ENCODE data around the gene PAX6. TPM values are rescaled to one million over a fixed set of nuclear protein-coding genes. Genes with fewer than 3 reads are reported as not detected.

The PAX6 gene
- total RNA-seq, 4 donors from 2014 or later = 0.13 to 2.7 (median 0.67) TPM; not detected in 1

DNA sequence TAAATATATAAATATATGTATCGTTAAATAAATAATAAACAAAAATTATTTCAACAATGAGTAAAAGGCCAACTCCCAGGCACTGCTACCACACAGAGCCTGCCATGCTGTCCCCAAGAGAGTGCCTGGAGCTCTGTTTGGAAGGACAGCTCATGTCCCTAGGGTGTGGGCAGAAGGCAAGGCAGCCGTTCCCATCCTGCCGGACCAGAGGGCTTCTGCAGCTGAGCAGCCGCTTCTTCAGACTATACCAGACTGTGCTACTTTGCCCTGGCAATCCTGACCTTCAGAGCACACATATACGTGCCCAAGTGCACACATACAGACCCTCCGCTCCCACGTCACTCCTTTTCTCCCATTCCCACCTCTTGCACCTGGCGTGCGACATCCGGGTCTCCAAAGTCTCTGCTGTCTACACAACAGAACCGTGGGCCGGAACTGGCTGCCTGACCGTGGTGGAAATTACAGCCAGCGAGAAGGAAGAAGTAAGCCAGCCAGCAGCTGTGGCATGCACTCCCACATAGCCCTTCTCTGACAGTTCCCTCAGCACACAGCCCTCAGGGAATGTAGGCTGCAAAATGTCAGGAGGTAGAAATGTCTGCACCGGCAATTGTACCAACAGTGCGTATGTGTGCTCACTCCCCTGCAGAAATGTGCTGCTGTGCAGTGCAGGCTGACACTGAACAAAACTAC lies 24.0 kb downstream of the PAX6 start:
- 86 to 89% methylated on average over 16 of the region's 16 CpGs for WGBS, 2 donors
- TF ChIP-seq, protein P1, sequence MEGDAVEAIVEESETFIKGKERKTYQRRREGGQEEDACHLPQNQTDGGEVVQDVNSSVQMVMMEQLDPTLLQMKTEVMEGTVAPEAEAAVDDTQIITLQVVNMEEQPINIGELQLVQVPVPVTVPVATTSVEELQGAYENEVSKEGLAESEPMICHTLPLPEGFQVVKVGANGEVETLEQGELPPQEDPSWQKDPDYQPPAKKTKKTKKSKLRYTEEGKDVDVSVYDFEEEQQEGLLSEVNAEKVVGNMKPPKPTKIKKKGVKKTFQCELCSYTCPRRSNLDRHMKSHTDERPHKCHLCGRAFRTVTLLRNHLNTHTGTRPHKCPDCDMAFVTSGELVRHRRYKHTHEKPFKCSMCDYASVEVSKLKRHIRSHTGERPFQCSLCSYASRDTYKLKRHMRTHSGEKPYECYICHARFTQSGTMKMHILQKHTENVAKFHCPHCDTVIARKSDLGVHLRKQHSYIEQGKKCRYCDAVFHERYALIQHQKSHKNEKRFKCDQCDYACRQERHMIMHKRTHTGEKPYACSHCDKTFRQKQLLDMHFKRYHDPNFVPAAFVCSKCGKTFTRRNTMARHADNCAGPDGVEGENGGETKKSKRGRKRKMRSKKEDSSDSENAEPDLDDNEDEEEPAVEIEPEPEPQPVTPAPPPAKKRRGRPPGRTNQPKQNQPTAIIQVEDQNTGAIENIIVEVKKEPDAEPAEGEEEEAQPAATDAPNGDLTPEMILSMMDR (IDR thresholded peaks at IDR 0.05) = no peak
- intact Hi-C loops (cut with DNase I; ENCODE audit: low total_unique reads) = loop anchor here (5.0 kb wide), 1 partner anchor 1310 kb away; no protein-coding TSS in a partner anchor
- no peak overlapping the region for H3K4me3 ChIP-seq (ENCODE audit: low read depth, poor library complexity, severe bottlenecking)
- no peak for DNase-seq (ENCODE audit: low spot score in 2 of 2)

DNA sequence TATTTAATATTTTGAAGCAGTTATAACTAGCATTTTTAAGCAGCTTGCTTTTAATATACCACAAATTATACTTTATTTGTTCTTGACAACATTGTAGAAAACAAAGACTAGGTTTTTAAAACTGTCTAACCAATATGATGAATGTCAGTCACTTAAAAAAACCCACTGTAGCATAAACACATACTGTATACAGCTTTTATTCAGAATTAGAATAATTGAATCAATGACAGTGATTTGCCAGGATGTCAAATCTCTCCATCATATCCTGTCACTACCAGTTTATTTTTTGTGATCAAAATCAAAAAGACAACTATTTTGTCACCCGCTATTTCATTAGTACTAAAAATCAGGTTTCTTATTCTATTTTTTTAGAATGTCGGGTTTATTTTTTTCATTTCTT lies 26.5 kb downstream of the PAX6 start:
- 99% methylated on average over 2 of the region's 2 CpGs for WGBS, 2 donors
- H3K4me3 ChIP-seq (ENCODE audit: low read depth, poor library complexity, severe bottlenecking) = no peak overlapping the region
- TF ChIP-seq, protein P1 (IDR thresholded peaks at IDR 0.05) = no peak
- no peak for TF ChIP-seq POLR2A (IDR thresholded peaks at IDR 0.05)

DNA sequence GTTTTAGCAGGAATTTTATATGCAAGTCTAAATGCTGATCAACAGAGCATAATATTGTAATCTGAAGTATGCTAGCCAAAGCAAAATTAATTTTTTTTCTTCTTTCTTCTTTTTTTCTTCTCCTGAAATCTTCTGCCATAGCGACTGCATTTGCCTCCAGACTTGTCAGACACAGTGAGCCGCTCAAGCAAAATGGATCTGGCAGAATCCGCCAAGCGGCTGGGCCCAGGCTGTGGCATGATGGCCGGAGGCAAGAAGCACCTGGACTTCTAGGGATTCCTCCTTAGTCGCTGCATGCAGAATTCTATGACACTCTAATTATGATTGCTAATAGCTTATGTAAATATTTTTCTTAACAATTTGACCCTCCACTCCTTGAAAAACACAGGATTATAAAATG lies 27.9 kb downstream of the PAX6 start:
- WGBS, 2 donors = 96 to 98% methylated on average over 6 of the region's 6 CpGs

More for the DNA sequence above, 26.5 kb downstream of the PAX6 start:
- no peak for DNase-seq (ENCODE audit: low spot score in 2 of 2)
- intact Hi-C loops (cut with DNase I; ENCODE audit: low total_unique reads) = loop anchor here (5.0 kb wide), 1 partner anchor 1307 kb away; no protein-coding TSS in a partner anchor

DNA sequence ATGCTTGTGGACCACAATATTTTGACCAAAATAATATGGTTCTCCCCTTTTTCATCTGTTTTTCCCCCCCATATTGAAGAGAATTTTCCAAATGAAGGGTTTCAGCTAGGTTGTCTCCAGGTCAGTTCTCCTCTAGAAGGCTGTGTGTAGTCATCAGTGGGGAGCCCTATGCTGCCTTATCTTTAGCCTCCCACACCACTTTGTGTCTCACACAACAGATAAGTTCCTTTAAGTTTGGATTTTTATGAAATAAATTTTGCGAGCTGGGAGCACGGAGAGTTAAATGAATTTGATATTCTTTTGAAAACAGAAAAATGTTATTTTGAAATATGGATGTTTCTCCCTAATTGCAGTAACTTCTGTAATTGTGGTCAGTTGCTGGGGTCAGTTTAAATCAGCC lies 28.9 kb downstream of the PAX6 start:
- intact Hi-C loops (cut with DNase I; ENCODE audit: low total_unique reads) = no loop called here
- no peak for DNase-seq (ENCODE audit: low spot score in 2 of 2)
- WGBS, 2 donors = 95 to 99% methylated on average over 2 of the region's 2 CpGs
- TF ChIP-seq, protein P1 (IDR thresholded peaks at IDR 0.05) = no peak
- TF ChIP-seq POLR2A (IDR thresholded peaks at IDR 0.05) = no peak
- no peak overlapping the region for H3K4me3 ChIP-seq (ENCODE audit: low read depth, poor library complexity, severe bottlenecking)

More for the DNA sequence above, 27.9 kb downstream of the PAX6 start:
- no peak for TF ChIP-seq POLR2A (IDR thresholded peaks at IDR 0.05)
- TF ChIP-seq, protein P1 (IDR thresholded peaks at IDR 0.05) = no peak
- DNase-seq (ENCODE audit: low spot score in 2 of 2) = no peak
- intact Hi-C loops (cut with DNase I; ENCODE audit: low total_unique reads) = no loop called here
- H3K4me3 ChIP-seq (ENCODE audit: low read depth, poor library complexity, severe bottlenecking) = no peak overlapping the region

DNA sequence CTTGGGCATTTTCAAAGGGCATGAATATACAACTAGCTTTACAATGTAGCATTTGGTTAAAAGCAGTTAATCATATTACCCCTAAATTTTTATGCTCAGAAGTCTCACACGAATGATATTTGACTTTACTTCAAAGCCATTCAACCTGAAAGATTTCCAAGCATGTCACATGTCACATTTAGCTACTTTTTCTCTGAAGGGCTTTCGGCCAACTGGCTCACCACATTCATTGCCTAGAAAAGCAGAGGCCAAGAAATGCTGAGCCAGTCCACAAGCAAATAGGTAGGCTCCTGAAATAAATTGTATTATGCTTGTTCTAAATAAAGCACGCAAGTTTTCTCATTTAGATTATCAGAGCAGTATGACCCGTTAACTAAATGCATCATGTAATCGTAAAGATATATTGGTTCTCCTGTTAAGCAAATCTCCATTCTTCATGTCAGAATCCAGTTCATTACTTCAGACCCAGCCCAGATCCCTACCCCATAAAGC lies 30.6 kb downstream of the PAX6 start:
- intact Hi-C loops (cut with DNase I; ENCODE audit: low total_unique reads) = no loop called here
- 66 to 81% methylated on average over 5 of the region's 5 CpGs for WGBS, 2 donors
- no peak overlapping the region for H3K4me3 ChIP-seq (ENCODE audit: low read depth, poor library complexity, severe bottlenecking)
- TF ChIP-seq POLR2A (IDR thresholded peaks at IDR 0.05) = no peak
- TF ChIP-seq, protein P1 (IDR thresholded peaks at IDR 0.05) = no peak
- DNase-seq (ENCODE audit: low spot score in 2 of 2) = no peak
